Measurements from ENCODE around the gene COG8.

COG8 gene

DNA sequence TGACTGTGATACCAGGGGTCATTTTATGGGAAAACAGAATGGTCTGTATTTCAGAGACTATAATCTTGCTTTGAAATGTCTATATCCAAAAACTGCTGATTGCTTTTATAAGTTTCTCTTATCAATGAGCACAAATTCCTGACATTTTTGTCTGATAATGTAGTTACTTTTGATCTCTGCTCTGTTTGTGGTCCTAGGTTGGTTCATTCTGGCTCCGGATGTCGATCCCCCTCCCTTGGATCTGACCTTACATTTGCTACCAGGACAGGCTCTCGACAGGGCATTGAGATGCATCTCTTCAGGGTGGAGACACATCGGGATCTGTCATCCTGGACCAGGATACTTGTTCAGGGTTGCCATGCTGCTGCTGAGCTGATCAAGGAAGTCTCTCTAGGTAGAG is 55.5 kb downstream of the COG8 start:
- no peak for DNase-seq

DNA sequence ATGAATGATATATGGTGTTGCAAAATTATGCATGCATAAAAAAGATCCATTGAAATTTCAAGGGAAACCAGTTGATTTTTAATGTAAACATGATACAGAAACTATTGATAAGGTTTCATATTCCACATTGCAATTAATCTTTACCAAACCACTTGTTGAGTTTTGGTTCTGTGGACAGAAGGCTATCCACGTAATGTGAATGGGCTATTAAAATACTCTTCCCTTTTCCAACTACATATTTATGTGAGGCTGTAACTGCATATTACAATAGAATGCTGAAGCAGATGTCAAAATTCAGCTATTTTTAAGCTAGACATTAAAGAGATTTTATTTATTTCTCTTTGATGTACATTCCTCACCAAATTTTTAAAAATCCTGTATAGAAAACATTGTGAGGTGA is 62.0 kb downstream of the COG8 start:
- DNase-seq: no peak
